D721Med (cell line): ENCODE measurements around the gene ENOX1.

Source experiments
- DNase-seq: peaks from one replicate; pipeline ENCODE4 v3.0.0; 2011; ENCODE audit warnings: low spot score; ENCODE audit not compliant: insufficient read length
- FAIRE-seq: peaks from 2 replicates; lab custom pipeline; 2011; peaks lifted over from hg19 to GRCh38; lab: Jason Lieb, UNC
- CTCF ChIP-seq: IDR thresholded peaks from 2 replicates; pipeline ENCODE4 v1.5.1; 2012; ENCODE audit warnings: mild to moderate bottlenecking, control low read depth; ENCODE audit not compliant: insufficient read depth; ENCODE audit errors: missing control alignments

Gene ENOX1

GRCh38 chr13:43303033-43303729 is 483.6 kb downstream of the ENOX1 start:
- DNase-seq: no peak
- TF ChIP-seq CTCF: peak; percentile 44
- no peak for FAIRE-seq

- DNase-seq: no peak
- no peak for FAIRE-seq
- no peak for TF ChIP-seq CTCF
Measured at GRCh38 chr13:43301346-43301969, 485.3 kb downstream of the ENOX1 start.

- DNase-seq (no peak), FAIRE-seq (no peak)
- TF ChIP-seq CTCF: no peak
Measured at GRCh38 chr13:43300865-43301264, 485.9 kb downstream of the ENOX1 start.

GRCh38 chr13:43299374-43299773 is 487.4 kb downstream of the ENOX1 start:
- no peak for FAIRE-seq
- no peak for TF ChIP-seq CTCF
- DNase-seq: no peak

- no peak for FAIRE-seq
- TF ChIP-seq CTCF: no peak
Measured at GRCh38 chr13:43298816-43299215, 488.0 kb downstream of the ENOX1 start.

GRCh38 chr13:43297967-43298678 is 488.6 kb downstream of the ENOX1 start:
- DNase-seq: no peak
- FAIRE-seq: no peak
- TF ChIP-seq CTCF: no peak

More at GRCh38 chr13:43298816-43299215, 488.0 kb downstream of the ENOX1 start:
- DNase-seq: no peak
